OCI-LY1 (cell line): ENCODE results near the gene KCNT1.

Source experiments
- CTCF ChIP-seq: fragments of 200-600 bp; sonication (generic), shearing (Covaris generic); IDR thresholded peaks from 2 replicates; pipeline ENCODE4 v1.5.1; 2017; ENCODE audit warnings: mild to moderate bottlenecking, antibody characterized with exemption, low read length, moderate library complexity, mixed read lengths
- EZH2 ChIP-seq: fragments of 200-600 bp; sonication (generic), shearing (Covaris generic); IDR thresholded peaks from 2 replicates; pipeline ENCODE4 v1.8.0; 2017; ENCODE audit warnings: borderline replicate concordance, mixed run types, mild to moderate bottlenecking, antibody characterized with exemption, low read length, moderate library complexity, mixed read lengths

DNA sequence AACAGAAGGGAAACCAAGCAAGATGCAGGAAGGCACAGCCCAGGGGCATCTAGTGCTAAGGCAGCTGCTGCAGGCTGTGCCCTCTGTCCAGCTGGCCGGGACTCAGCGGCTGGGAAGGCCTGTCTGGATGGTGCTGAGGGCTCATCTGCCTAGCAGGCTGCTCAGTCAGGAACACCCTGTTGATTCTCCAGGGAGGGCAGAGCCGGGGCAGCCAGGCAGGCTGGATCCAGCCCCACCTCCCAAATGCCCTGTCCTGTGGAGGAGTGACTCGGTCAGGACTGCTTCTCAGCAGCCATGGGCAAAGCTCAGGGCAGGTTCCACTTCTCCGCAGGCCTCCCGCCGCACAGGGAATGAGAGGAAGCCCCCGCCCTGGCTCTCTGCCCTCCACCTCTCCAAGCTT, 46.7 kb upstream of the KCNT1 start:
- TF ChIP-seq CTCF: no peak
- TF ChIP-seq EZH2: no peak
